H1 (cell line): ENCODE measurements around the gene SYNPR. TPM values are rescaled to one million over a fixed set of nuclear protein-coding genes. Genes with fewer than 3 reads are reported as not detected.

Experiments used
- CTCF ChIA-PET: fragments of 300-600 bp; sonication (Branson Sonifier 250); formaldehyde crosslinking; loops from one replicate; lab custom pipeline; 2021; ENCODE audit not compliant: partially characterized antibody; lab: Charles Lee
- POLR2A ChIA-PET: fragments of 300-600 bp; sonication (Branson Sonifier 250); formaldehyde crosslinking; loops from one replicate; lab custom pipeline; 2021; ENCODE audit warnings: inconsistent platforms; ENCODE audit not compliant: partially characterized antibody; lab: Charles Lee
- DNase-seq, 2 experiments: peaks; one replicate each; pipeline versions ENCODE4 v3.0.0 to v3.0.0-alpha.2; 2010 to 2022; ENCODE audit warnings: low spot score in 2 of 2, low read depth in 1 of 2, mixed read lengths in 1 of 2
- FAIRE-seq: peaks from 2 replicates; lab custom pipeline; 2011; peaks lifted over from hg19 to GRCh38; lab: Jason Lieb, UNC
- H2AFZ ChIP-seq: 2 replicates; pipeline ENCODE4 v1.8.1; 2012; ENCODE audit warnings: low read length, inconsistent platforms
- H2AK5ac ChIP-seq: 2 replicates; pipeline ENCODE4 v1.6.1; 2013; ENCODE audit warnings: low read depth, low read length
- H2BK120ac ChIP-seq: replicated peaks from 2 replicates; pipeline ENCODE3; 2013; ENCODE audit warnings: low read depth, low read length, inconsistent platforms
- H2BK12ac ChIP-seq: 2 replicates; pipeline ENCODE4 v1.6.1; 2013; ENCODE audit warnings: low read depth, low read length
- H2BK15ac ChIP-seq: 2 replicates; pipeline ENCODE4 v1.6.1; 2013; ENCODE audit warnings: low read length
- H2BK20ac ChIP-seq: 2 replicates; pipeline ENCODE4 v1.6.1; 2013; ENCODE audit warnings: low read length
- H2BK5ac ChIP-seq: 2 replicates; pipeline ENCODE4 v1.6.1; 2013; ENCODE audit warnings: low read depth, low read length
- H3K14ac ChIP-seq: 2 replicates; pipeline ENCODE4 v1.6.1; 2013; ENCODE audit warnings: inconsistent platforms; ENCODE audit not compliant: insufficient read length
- H3K18ac ChIP-seq: 2 replicates; pipeline ENCODE4 v1.6.1; 2013; ENCODE audit warnings: low read length; ENCODE audit errors: extremely low read depth
- H3K23ac ChIP-seq: 2 replicates; pipeline ENCODE4 v1.6.1; 2013; ENCODE audit warnings: inconsistent platforms; ENCODE audit not compliant: insufficient read length
- H3K23me2 ChIP-seq: 2 replicates; pipeline ENCODE4 v1.6.1; 2013; ENCODE audit warnings: low read depth, low read length
- H3K27ac ChIP-seq: 2 replicates; pipeline ENCODE4 v1.6.1; 2011; ENCODE audit warnings: low read depth, low read length, inconsistent platforms
- H3K27me3 ChIP-seq, 4 experiments: replicated peaks in 1 of 4; 1 replicate in 1 of 4; 2 replicates in 3 of 4; pipeline versions ENCODE4 v1.6.1 to v1.8.1; 2011 to 2013; ENCODE audit warnings: low read length in 3 of 4, mild to moderate bottlenecking in 3 of 4, inconsistent platforms in 2 of 4, mixed read lengths in 2 of 4, moderate library complexity in 1 of 4; ENCODE audit not compliant: control insufficient read depth in 3 of 4, insufficient read depth in 3 of 4; ENCODE audit errors: extremely low read depth in 1 of 4
- H3K36me3 ChIP-seq, 4 experiments: 2 replicates each; pipeline versions ENCODE4 v1.6.1 to v1.8.1; 2011 to 2013; ENCODE audit warnings: mild to moderate bottlenecking in 4 of 4, low read length in 3 of 4, moderate library complexity in 2 of 4, control low read depth in 1 of 4, inconsistent platforms in 1 of 4; ENCODE audit not compliant: insufficient read depth in 4 of 4, control insufficient read depth in 2 of 4
- H3K4ac ChIP-seq: replicated peaks from 2 replicates; pipeline ENCODE3; 2013; ENCODE audit warnings: low read length, low read depth, mixed read lengths, inconsistent platforms; ENCODE audit not compliant: insufficient read length
- H3K4me1 ChIP-seq, 4 experiments: replicated peaks in 1 of 4; 1 replicate in 1 of 4; 2 replicates in 3 of 4; pipeline versions ENCODE4 v1.6.1 to v1.8.1; 2011 to 2013; ENCODE audit warnings: low read length in 3 of 4, inconsistent platforms in 2 of 4, mixed read lengths in 1 of 4; ENCODE audit not compliant: insufficient read depth in 4 of 4, control insufficient read depth in 3 of 4
- H3K4me2 ChIP-seq, 2 experiments: 2 replicates each; pipeline versions ENCODE4 v1.6.1 to v1.8.1; 2011 to 2013; ENCODE audit warnings: low read depth in 2 of 2, low read length in 2 of 2, control low read depth in 1 of 2, inconsistent platforms in 1 of 2, mild to moderate bottlenecking in 1 of 2; ENCODE audit not compliant: insufficient read depth in 1 of 2
- H3K4me3 ChIP-seq, 4 experiments: fragments of 200-600, 300-600 bp in 1 of 4; sonication (generic), shearing (Covaris generic), sonication (Bioruptor Twin) in 1 of 4; 2 replicates each; pipeline versions ENCODE4 v1.5.1 to v1.8.1; 2011 to 2016; ENCODE audit warnings: low read length in 4 of 4, low read depth in 3 of 4, control low read depth in 2 of 4, inconsistent platforms in 2 of 4, mild to moderate bottlenecking in 2 of 4, mixed read lengths in 1 of 4, moderate library complexity in 1 of 4; ENCODE audit not compliant: insufficient read depth in 2 of 4; ENCODE audit errors: extremely low read depth in 1 of 4
- H3K56ac ChIP-seq: replicated peaks from 2 replicates; pipeline ENCODE3; 2013; ENCODE audit warnings: low read depth, mild to moderate bottlenecking, mixed read lengths, low read length, inconsistent platforms; ENCODE audit not compliant: insufficient read length
- H3K79me1 ChIP-seq: 2 replicates; pipeline ENCODE4 v1.6.1; 2013; ENCODE audit warnings: low read depth, low read length, control low read depth
- H3K79me2 ChIP-seq, 2 experiments: 2 replicates each; pipeline versions ENCODE4 v1.6.1 to v1.8.1; 2012 to 2013; ENCODE audit warnings: low read length in 2 of 2, mild to moderate bottlenecking in 2 of 2, inconsistent platforms in 1 of 2; ENCODE audit not compliant: insufficient read depth in 2 of 2, control insufficient read depth in 1 of 2
- H3K9ac ChIP-seq, 4 experiments: replicated peaks in 1 of 4; 1 replicate in 1 of 4; 2 replicates in 3 of 4; pipeline versions ENCODE4 v1.6.1 to v1.8.1; 2011 to 2013; ENCODE audit warnings: low read depth in 3 of 4, low read length in 3 of 4, control low read depth in 2 of 4, mild to moderate bottlenecking in 2 of 4, moderate library complexity in 2 of 4, inconsistent platforms in 1 of 4; ENCODE audit errors: extremely low read depth in 1 of 4
- H3K9me3 ChIP-seq, 2 experiments: 2 replicates each; pipeline versions ENCODE4 v1.6.1 to v1.8.1; 2012 to 2013; ENCODE audit warnings: mild to moderate bottlenecking in 2 of 2, moderate library complexity in 2 of 2, control low read depth in 1 of 2, inconsistent platforms in 1 of 2, low read depth in 1 of 2, low read length in 1 of 2, mixed read lengths in 1 of 2; ENCODE audit not compliant: insufficient read depth in 2 of 2
- H4K20me1 ChIP-seq, 2 experiments: replicated peaks in 1 of 2; 2 replicates each; pipeline versions ENCODE3 to v1.8.1; 2011 to 2013; ENCODE audit warnings: inconsistent platforms in 2 of 2, low read length in 2 of 2, mild to moderate bottlenecking in 1 of 2; ENCODE audit not compliant: insufficient read depth in 2 of 2, control insufficient read depth in 1 of 2
- H4K5ac ChIP-seq: 2 replicates; pipeline ENCODE4 v1.6.1; 2013; ENCODE audit warnings: low read length, low read depth, mixed read lengths, inconsistent platforms; ENCODE audit not compliant: insufficient read length
- H4K8ac ChIP-seq: 2 replicates; pipeline ENCODE4 v1.8.0; 2013; ENCODE audit warnings: mild to moderate bottlenecking, moderate library complexity, low read length, inconsistent platforms; ENCODE audit not compliant: insufficient read depth; ENCODE audit errors: extremely low read depth
- H4K91ac ChIP-seq: replicated peaks from 2 replicates; pipeline ENCODE3; 2013; ENCODE audit warnings: low read length, mixed read lengths, inconsistent platforms; ENCODE audit not compliant: insufficient read length
- KDM1A ChIP-seq: fragments of 200-600, 300-600 bp; sonication (generic); IDR thresholded peaks from 2 replicates; pipeline ENCODE4 v1.7.1; 2016; ENCODE audit warnings: mild to moderate bottlenecking, low read length, borderline replicate concordance
- SIX5 ChIP-seq: IDR thresholded peaks from 2 replicates; pipeline ENCODE4 v1.6.1; 2011; ENCODE audit warnings: mild to moderate bottlenecking, low read depth, low read length
- USF2 ChIP-seq: IDR thresholded peaks from 2 replicates; pipeline ENCODE4 v1.6.1; 2011; ENCODE audit warnings: low read length, improper control_type of control experiment
- WGBS, 2 experiments: shearing (Covaris generic) in 1 of 2; methylation state at CpG; one replicate each; pipeline versions ENCODE4 v1.1.6 to v1.1.7; 2013 to 2015; ENCODE audit warnings: low lambda C conversion rate in 2 of 2, mixed read lengths in 2 of 2, inconsistent platforms in 1 of 2, low coverage in 1 of 2, missing lambda C conversion rate in 1 of 2; ENCODE audit not compliant: insufficient replicate concordance in 2 of 2, insufficient coverage in 1 of 2, insufficient read length in 1 of 2; ENCODE audit errors: extremely low coverage in 1 of 2, missing lambda C conversion rate in 1 of 2; 5-methylcytosine and 5-hydroxymethylcytosine counted together
- polyA plus RNA-seq, 7 experiments: library from polyadenylated mRNA; depleted of rRNA in 3 of 7; stranded (reverse) in 5 of 7; unstranded in 2 of 7; fragments of >200 nt in 5 of 7; fragments of 200-250 nt in 2 of 7; gene quantifications; 1 replicate in 5 of 7; 2 replicates in 1 of 7; 4 replicates in 1 of 7; pipeline versions ENCODE4 v1.2.1 to v1.2.3, GENCODE V29; 2011 to 2013; ENCODE audit warnings: missing spikeins in 2 of 7, mixed read lengths in 2 of 7
- total RNA-seq: library from RNA; stranded (reverse); fragmentation: NEBNext Ultra II Directional; extraction: Animal tissue kit (Norgen Biotek cat#: 25700); gene quantifications from 2 replicates; pipeline ENCODE4 v1.2.1, GENCODE V29; 2021

Gene SYNPR
- total and polyA plus RNA-seq, 2 of the 8 experiments (the other 6 are each of a cell fraction or from before 2014, with no cell fraction given): 0.39 to 0.99 TPM

- peaks cover 0 to 3% (median 0%) of the 10 kb centered on the region in 4 experiments; a peak in 2 of 7 replicates for H3K4me1 ChIP-seq
- FAIRE-seq (no peak), DNase-seq (no peak)
- CTCF ChIA-PET: no interaction called here
- H3K4me2 ChIP-seq: no peak overlapping the region
- no peak overlapping the region for H3K27ac ChIP-seq
- H3K56ac ChIP-seq: no peak overlapping the region
- no peak overlapping the region for H4K5ac ChIP-seq
- no peak overlapping the region for H3K4me3 ChIP-seq
- no peaks in the 10 kb centered on the region for H3K79me1 ChIP-seq
- no peak overlapping the region for H2AK5ac ChIP-seq
- no peak overlapping the region for H2AFZ ChIP-seq
- 87% methylated on average over 2 of the region's 2 CpGs; no CpG with 5 or more reads in 1 of the 2 experiments for WGBS, 2 experiments
- no peak overlapping the region for H4K8ac ChIP-seq
- H3K4ac ChIP-seq: no peak overlapping the region
- POLR2A ChIA-PET: no interaction called here
- H2BK120ac ChIP-seq: no peak overlapping the region
- no peaks in the 10 kb centered on the region for H3K9me3 ChIP-seq
- H3K9ac ChIP-seq: no peak overlapping the region; a peak in 1 of 7 replicates
- H2BK20ac ChIP-seq: no peak overlapping the region
- no peak overlapping the region for H3K23ac ChIP-seq
- no peaks in the 10 kb centered on the region for H3K79me2 ChIP-seq
- H4K91ac ChIP-seq: no peak overlapping the region
- H3K23me2 ChIP-seq: no peaks in the 10 kb centered on the region
- H3K27me3 ChIP-seq: no peaks in the 10 kb centered on the region; a peak in 1 of 7 replicates
- no peaks in the 10 kb centered on the region for H3K36me3 ChIP-seq
- no peak overlapping the region for H2BK12ac ChIP-seq
- no peak overlapping the region for H2BK15ac ChIP-seq
- TF ChIP-seq KDM1A (no peak), SIX5 (no peak), USF2 (no peak)
- TF ChIP-seq, all 59 proteins: peak for 0
- no peaks in the 10 kb centered on the region for H4K20me1 ChIP-seq
- H3K18ac ChIP-seq: no peak overlapping the region
- no peak overlapping the region for H3K14ac ChIP-seq
- H2BK5ac ChIP-seq: no peak overlapping the region
Measured at GRCh38 chr3:63287610-63288009, 9.5 kb downstream of the SYNPR start.
